IMR-90 (cell line): ENCODE data around the gene LRRTM4. TPM values are rescaled to one million over a fixed set of nuclear protein-coding genes. Genes with fewer than 3 reads are reported as not detected.

ENCODE experiments used
- ATAC-seq: fragments of 200-7000 bp; cut with Tn5 transposase; 2 replicates; pipeline ENCODE4 v1.9.1; 2020; ENCODE audit warnings: low read depth, mild to moderate bottlenecking, moderate library complexity
- BruUV-seq: library from RNA; stranded (reverse); fragments of 400-500 nt; replicated peaks from 2 replicates; lab custom pipeline; 2021; lab: Mats Ljungman, UMichigan
- CTCF ChIA-PET: fragments of 300-600 bp; formaldehyde crosslinking; extraction: SDS; loops from one replicate; lab custom pipeline; 2021; ENCODE audit warnings: antibody characterized with exemption; lab: Yijun Ruan, JAX
- POLR2A ChIA-PET: fragments of 300-600 bp; sonication (Branson Sonifier 250); formaldehyde crosslinking; loops from one replicate; lab custom pipeline; 2022; ENCODE audit warnings: antibody characterized with exemption; ENCODE audit not compliant: unreplicated experiment; lab: Charles Lee
- DNase-seq: peaks from one replicate; pipeline ENCODE4 v3.0.0; 2013
- H2AFZ ChIP-seq: replicated peaks from 2 replicates; pipeline ENCODE3; 2013; ENCODE audit warnings: low read length, mild to moderate bottlenecking; ENCODE audit not compliant: poor library complexity
- H2AK5ac ChIP-seq: 2 replicates; pipeline ENCODE4 v1.6.1; 2013; ENCODE audit warnings: low read depth, low read length, inconsistent platforms
- H2AK9ac ChIP-seq: replicated peaks from 2 replicates; pipeline ENCODE3; 2013; ENCODE audit warnings: mild to moderate bottlenecking, low read depth, low read length, moderate library complexity; ENCODE audit not compliant: poor library complexity
- H2BK120ac ChIP-seq: 2 replicates; pipeline ENCODE4 v1.6.1; 2013; ENCODE audit warnings: low read depth, low read length, inconsistent platforms
- H2BK15ac ChIP-seq: 3 replicates; pipeline ENCODE4 v1.6.1; 2013; ENCODE audit warnings: low read depth, low read length, inconsistent platforms
- H2BK20ac ChIP-seq: 2 replicates; pipeline ENCODE4 v1.6.1; 2013; ENCODE audit warnings: low read depth, mild to moderate bottlenecking, inconsistent platforms, low read length, moderate library complexity
- H2BK5ac ChIP-seq: 2 replicates; pipeline ENCODE4 v1.6.1; 2013; ENCODE audit warnings: mild to moderate bottlenecking, low read depth, low read length, inconsistent platforms; ENCODE audit not compliant: poor library complexity, severe bottlenecking
- H3K14ac ChIP-seq: replicated peaks from 2 replicates; pipeline ENCODE4 v1.6.1; 2013; ENCODE audit warnings: low read depth, low read length, inconsistent platforms
- H3K18ac ChIP-seq: 2 replicates; pipeline ENCODE4 v1.6.1; 2013; ENCODE audit warnings: low read depth, low read length, control low read depth
- H3K23ac ChIP-seq: 2 replicates; pipeline ENCODE4 v1.6.1; 2013; ENCODE audit warnings: low read depth, low read length, inconsistent platforms
- H3K27ac ChIP-seq: 2 replicates; pipeline ENCODE4 v1.5.1; 2013; ENCODE audit warnings: mild to moderate bottlenecking, control low read depth, low read length; ENCODE audit not compliant: insufficient read depth
- H3K27me3 ChIP-seq: 2 replicates; pipeline ENCODE4 v1.6.1; 2013; ENCODE audit warnings: low read length; ENCODE audit not compliant: control insufficient read depth, insufficient read depth
- H3K36me3 ChIP-seq: 2 replicates; pipeline ENCODE4 v1.6.1; 2013; ENCODE audit warnings: low read length, mixed read lengths; ENCODE audit not compliant: control insufficient read depth, insufficient read depth
- H3K4ac ChIP-seq: 2 replicates; pipeline ENCODE4 v1.6.1; 2013; ENCODE audit warnings: low read depth, low read length, inconsistent platforms
- H3K4me1 ChIP-seq: 2 replicates; pipeline ENCODE4 v1.6.1; 2013; ENCODE audit warnings: low read length, mixed read lengths; ENCODE audit not compliant: control insufficient read depth, insufficient read depth
- H3K4me2 ChIP-seq: 2 replicates; pipeline ENCODE4 v1.6.1; 2013; ENCODE audit warnings: low read depth, mild to moderate bottlenecking, control low read depth, low read length, moderate library complexity
- H3K4me3 ChIP-seq: 2 replicates; pipeline ENCODE4 v1.5.1; 2013; ENCODE audit warnings: low read depth, mild to moderate bottlenecking, control low read depth, low read length, moderate library complexity; ENCODE audit not compliant: insufficient read depth
- H3K56ac ChIP-seq: 2 replicates; pipeline ENCODE4 v1.6.1; 2013; ENCODE audit warnings: low read length, inconsistent platforms; ENCODE audit not compliant: insufficient read depth; ENCODE audit errors: extremely low read depth
- H3K79me1 ChIP-seq, 2 experiments: 2 replicates each; pipeline ENCODE4 v1.6.1; 2013; ENCODE audit warnings: low read length in 2 of 2, inconsistent platforms in 1 of 2, low read depth in 1 of 2
- H3K9ac ChIP-seq: 2 replicates; pipeline ENCODE4 v1.6.1; 2013; ENCODE audit warnings: low read depth, low read length, control low read depth
- H3K9me1 ChIP-seq: 2 replicates; pipeline ENCODE4 v1.6.1; 2013; ENCODE audit warnings: low read length, inconsistent platforms; ENCODE audit not compliant: insufficient read depth
- H3K9me3 ChIP-seq: 2 replicates; pipeline ENCODE4 v1.6.1; 2013; ENCODE audit warnings: low read length; ENCODE audit not compliant: control insufficient read depth, insufficient read depth
- H4K20me1 ChIP-seq: 2 replicates; pipeline ENCODE4 v1.6.1; 2013; ENCODE audit warnings: low read length, inconsistent platforms; ENCODE audit not compliant: insufficient read depth
- H4K5ac ChIP-seq: 2 replicates; pipeline ENCODE4 v1.6.1; 2013; ENCODE audit warnings: mild to moderate bottlenecking, low read depth, low read length, control low read depth
- H4K8ac ChIP-seq, 2 experiments: 2 replicates each; pipeline ENCODE4 v1.6.1; 2013; ENCODE audit warnings: low read depth in 2 of 2, low read length in 2 of 2, control low read depth in 1 of 2, inconsistent platforms in 1 of 2
- H4K91ac ChIP-seq: 2 replicates; pipeline ENCODE4 v1.6.1; 2013; ENCODE audit warnings: low read depth, low read length, inconsistent platforms; ENCODE audit not compliant: insufficient read depth
- CEBPB ChIP-seq: IDR thresholded peaks from 2 replicates; pipeline ENCODE4 v1.6.1; 2012; ENCODE audit warnings: low read depth, low read length, improper control_type of control experiment
- MAZ ChIP-seq: IDR thresholded peaks from 2 replicates; pipeline ENCODE4 v1.6.1; 2012; ENCODE audit warnings: low read depth, mild to moderate bottlenecking, low read length, improper control_type of control experiment, moderate library complexity, borderline replicate concordance
- RCOR1 ChIP-seq: IDR thresholded peaks from 2 replicates; pipeline ENCODE4 v1.6.1; 2012; ENCODE audit warnings: mild to moderate bottlenecking, low read length, improper control_type of control experiment; ENCODE audit not compliant: insufficient replicate concordance
- SMC3 ChIP-seq: fragments of 150-350 bp; IDR thresholded peaks from 2 replicates; pipeline ENCODE4 v1.6.1; 2016; ENCODE audit warnings: low read depth, mild to moderate bottlenecking, antibody characterized with exemption, low read length, moderate library complexity
- WGBS, 2 experiments: methylation state at CpG; one replicate each; pipeline versions ENCODE4 v1.1.5 to v1.1.7; 2013; ENCODE audit warnings: missing lambda C conversion rate in 2 of 2; ENCODE audit not compliant: insufficient read length in 1 of 2; ENCODE audit errors: extremely low coverage in 2 of 2; 5-methylcytosine and 5-hydroxymethylcytosine counted together
- dilution Hi-C: fragments of 300-500 bp; cut with HindIII; formaldehyde crosslinking; loops from one replicate; pipeline ENCODE4 v1.14.3; 2018; ENCODE audit warnings: low sequenced_read_pairs; ENCODE audit not compliant: unreplicated experiment
- in situ Hi-C: fragments of 300-500 bp; cut with MboI; formaldehyde crosslinking; loops from 3 replicates; pipeline ENCODE4 v1.14.3; 2019; ENCODE audit warnings: low sequenced_read_pairs, inconsistent platforms, mixed read lengths
- intact Hi-C: fragments of 100-400 bp; cut with micrococcal nuclease; formaldehyde crosslinking; loops from 2 replicates; pipeline ENCODE4 v1.10.0; 2022
- polyA plus RNA-seq, 3 experiments: library from polyadenylated mRNA; depleted of rRNA; stranded (reverse); fragments of >200 nt; gene quantifications; 2 replicates each; pipeline ENCODE4 v1.2.3, GENCODE V29; 2012; ENCODE audit warnings: low replicate concordance in 1 of 3
- total RNA-seq: library from RNA; depleted of rRNA; stranded (reverse); fragments of >200 nt; gene quantifications from 2 replicates; pipeline ENCODE4 v1.2.3, GENCODE V29; 2012

The LRRTM4 gene
- total and polyA plus RNA-seq, 2 of the 4 experiments (the other 2 are of a cell fraction): not detected

DNA sequence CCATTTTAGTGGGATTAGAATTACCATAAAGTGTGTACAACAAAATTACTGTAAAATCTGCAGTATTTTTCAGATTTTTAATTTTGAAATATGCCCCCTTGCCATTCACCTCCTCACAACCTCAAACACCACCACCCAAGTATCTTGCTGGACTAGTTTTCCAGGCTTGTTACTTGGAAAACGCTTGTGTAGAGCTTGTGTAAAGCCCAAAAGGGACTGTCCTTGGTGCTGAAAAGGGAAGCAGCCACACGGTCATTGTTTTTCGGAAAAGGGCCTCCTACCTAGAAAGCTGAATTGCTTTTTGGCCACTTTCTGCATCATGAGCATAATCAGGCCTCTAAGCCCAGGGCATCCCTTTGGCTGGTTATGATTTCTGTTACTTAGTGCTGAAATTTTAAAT lies 563.4 kb downstream of the LRRTM4 start:
- Histone ChIP-seq H3K9me1 (no peaks in the 10 kb centered on the region), H3K9ac (no peak overlapping the region), H3K18ac (no peak overlapping the region), H2AK5ac (no peak overlapping the region), H3K79me1 (no peaks in the 10 kb centered on the region), H3K9me3 (no peaks in the 10 kb centered on the region), H2BK15ac (no peak overlapping the region), H2BK120ac (no peak overlapping the region), H4K5ac (no peak overlapping the region), H2AFZ (no peak overlapping the region), H4K8ac (no peak overlapping the region), H3K4me1 (no peaks in the 10 kb centered on the region), H4K20me1 (no peaks in the 10 kb centered on the region), H3K56ac (no peak overlapping the region), H2AK9ac (no peak overlapping the region), H3K36me3 (no peaks in the 10 kb centered on the region), H3K14ac (no peak overlapping the region), H3K23ac (no peak overlapping the region), H4K91ac (no peak overlapping the region), H3K27ac (no peak overlapping the region), H3K4me2 (no peak overlapping the region), H3K4me3 (no peak overlapping the region), H2BK5ac (no peak overlapping the region), H2BK20ac (no peak overlapping the region), H3K4ac (no peak overlapping the region), H3K27me3 (no peaks in the 10 kb centered on the region)
- CTCF ChIA-PET: no interaction called here
- dilution Hi-C loops (no loop called here), in situ Hi-C loops (no loop called here), intact Hi-C loops (no loop called here)
- ATAC-seq (no peak), DNase-seq (no peak)
- no peak for TF ChIP-seq SMC3
- TF ChIP-seq CEBPB: no peak
- no peak for TF ChIP-seq RCOR1
- TF ChIP-seq MAZ: no peak
- POLR2A ChIA-PET: no interaction called here
- no CpG with 5 or more reads among the region's 3 CpGs for WGBS, 2 experiments
- no TSS peak for BruUV-seq
